Choroid plexus epithelial cell (primary cell): ENCODE data around the gene NRXN3.

Source experiments
- DNase-seq: peaks from one replicate; pipeline ENCODE4 v3.0.0-alpha.2; 2010; ENCODE audit warnings: low read depth
- H3K4me3 ChIP-seq: 2 replicates; pipeline ENCODE4 v1.5.1; 2011; ENCODE audit warnings: low read depth, mild to moderate bottlenecking, control low read depth, low read length, moderate library complexity
- TF ChIP-seq, protein P1 (sequence below): conservative IDR thresholded peaks from 2 replicates; pipeline ENCODE4 v1.5.1; 2011; ENCODE audit warnings: low read depth, mild to moderate bottlenecking, control low read depth, inconsistent platforms, low read length, moderate library complexity

NRXN3 gene

DNA sequence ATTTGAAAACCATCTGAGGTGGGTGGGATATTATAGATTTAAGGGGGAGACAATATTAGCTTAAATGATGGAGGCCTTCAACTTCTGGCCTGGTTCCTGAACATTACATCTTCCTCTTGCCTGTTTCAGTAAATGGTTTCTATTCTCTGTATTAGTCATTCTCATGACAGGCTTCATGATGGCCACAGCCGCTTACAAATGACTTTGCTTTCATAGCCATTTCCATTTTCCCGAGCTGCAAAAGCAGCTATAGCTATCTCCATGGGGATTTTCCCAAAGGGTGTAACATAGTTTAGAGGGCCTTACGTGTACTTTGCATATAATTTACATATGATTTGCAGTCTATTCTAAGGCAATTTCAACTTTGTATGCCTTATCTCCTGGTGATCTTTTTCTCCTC is 121.8 kb downstream of the NRXN3 start:
- TF ChIP-seq, protein P1, sequence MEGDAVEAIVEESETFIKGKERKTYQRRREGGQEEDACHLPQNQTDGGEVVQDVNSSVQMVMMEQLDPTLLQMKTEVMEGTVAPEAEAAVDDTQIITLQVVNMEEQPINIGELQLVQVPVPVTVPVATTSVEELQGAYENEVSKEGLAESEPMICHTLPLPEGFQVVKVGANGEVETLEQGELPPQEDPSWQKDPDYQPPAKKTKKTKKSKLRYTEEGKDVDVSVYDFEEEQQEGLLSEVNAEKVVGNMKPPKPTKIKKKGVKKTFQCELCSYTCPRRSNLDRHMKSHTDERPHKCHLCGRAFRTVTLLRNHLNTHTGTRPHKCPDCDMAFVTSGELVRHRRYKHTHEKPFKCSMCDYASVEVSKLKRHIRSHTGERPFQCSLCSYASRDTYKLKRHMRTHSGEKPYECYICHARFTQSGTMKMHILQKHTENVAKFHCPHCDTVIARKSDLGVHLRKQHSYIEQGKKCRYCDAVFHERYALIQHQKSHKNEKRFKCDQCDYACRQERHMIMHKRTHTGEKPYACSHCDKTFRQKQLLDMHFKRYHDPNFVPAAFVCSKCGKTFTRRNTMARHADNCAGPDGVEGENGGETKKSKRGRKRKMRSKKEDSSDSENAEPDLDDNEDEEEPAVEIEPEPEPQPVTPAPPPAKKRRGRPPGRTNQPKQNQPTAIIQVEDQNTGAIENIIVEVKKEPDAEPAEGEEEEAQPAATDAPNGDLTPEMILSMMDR, result no peak
- H3K4me3 ChIP-seq, result no peak overlapping the region
- DNase-seq, result no peak

DNA sequence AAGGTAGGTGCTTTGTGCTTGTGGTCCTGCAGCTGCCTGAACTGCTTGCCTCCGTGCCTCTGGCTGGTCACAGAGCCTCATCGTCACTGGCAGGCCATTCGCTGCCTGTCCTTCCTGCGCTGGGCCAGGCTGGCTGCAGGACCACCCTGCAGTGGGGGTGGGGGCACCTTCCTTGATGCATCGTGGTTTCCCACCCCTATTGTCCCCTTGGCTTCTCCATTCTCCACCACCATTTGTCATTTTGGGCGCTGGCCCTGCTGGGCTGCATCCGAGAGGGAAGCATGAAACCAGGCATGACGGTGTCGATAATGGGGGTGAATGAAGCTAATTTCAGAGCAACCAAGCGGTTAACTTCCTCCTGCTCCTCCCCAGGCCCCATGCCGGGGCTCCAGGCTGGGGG is 127.7 kb downstream of the NRXN3 start:
- H3K4me3 ChIP-seq, result no peak overlapping the region
- DNase-seq, result no peak
- TF ChIP-seq, protein P1, result no peak

DNA sequence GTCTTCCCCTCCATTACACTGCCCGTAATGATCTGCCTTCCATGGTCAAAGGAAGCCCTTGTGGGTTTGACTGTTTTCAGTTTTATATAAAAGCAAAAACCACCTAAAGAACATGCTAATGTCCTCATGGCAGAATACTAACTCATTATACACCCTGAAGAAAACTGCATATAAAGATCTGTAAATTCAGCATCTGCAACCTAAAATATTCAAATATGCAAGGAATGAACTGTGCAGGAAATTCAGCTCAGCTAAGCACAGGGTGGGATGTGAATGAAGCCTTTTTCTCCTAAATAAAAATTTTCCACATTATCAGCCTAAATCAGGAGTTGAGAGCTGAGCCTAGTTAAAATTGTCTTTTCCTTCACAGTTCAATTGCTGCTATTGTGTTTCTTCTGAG is 128.1 kb downstream of the NRXN3 start:
- TF ChIP-seq, protein P1, result no peak
- no peak for DNase-seq
- H3K4me3 ChIP-seq, result no peak overlapping the region

DNA sequence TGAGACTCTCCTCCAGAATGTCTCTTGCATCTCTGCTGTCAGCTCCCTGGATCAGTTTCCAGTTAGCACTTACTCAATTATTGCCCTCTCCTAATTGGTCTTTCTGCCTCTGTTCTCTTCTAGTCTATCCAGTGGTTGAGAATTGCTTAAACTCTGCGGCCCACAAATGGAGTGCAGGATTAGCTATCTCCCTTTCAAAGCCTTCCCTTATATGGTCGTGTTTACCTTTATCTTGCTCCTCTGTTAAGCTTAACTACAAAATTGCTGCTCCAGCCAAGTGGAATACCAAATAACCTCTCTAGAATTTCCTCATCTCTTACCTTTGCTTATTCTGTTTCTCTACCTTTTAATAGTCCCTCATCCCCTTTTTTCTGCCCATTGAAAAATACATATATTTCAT is 132.7 kb downstream of the NRXN3 start:
- TF ChIP-seq, protein P1, result no peak
- H3K4me3 ChIP-seq, result no peak overlapping the region
- DNase-seq, result no peak

DNA sequence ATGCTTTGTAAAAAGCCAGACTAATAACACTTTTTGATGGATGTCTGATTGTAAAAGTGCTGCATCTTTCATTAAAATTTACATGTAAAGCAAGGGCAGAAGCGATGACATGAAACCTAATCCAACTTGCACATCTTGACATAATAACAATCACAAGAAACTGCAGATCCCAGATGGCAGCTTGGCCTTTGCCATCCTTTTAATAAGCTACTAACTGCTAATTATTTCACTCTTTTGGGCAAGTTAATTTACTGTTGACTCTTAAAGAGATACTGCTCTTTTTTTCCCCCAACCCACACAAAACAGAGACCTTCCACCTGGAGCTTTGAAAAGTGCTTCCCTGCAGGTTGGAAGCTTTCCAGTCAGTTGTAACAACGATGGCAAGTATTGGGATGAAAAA is 137.5 kb downstream of the NRXN3 start:
- TF ChIP-seq, protein P1, result no peak
- no peak for DNase-seq
- no peak overlapping the region for H3K4me3 ChIP-seq

DNA sequence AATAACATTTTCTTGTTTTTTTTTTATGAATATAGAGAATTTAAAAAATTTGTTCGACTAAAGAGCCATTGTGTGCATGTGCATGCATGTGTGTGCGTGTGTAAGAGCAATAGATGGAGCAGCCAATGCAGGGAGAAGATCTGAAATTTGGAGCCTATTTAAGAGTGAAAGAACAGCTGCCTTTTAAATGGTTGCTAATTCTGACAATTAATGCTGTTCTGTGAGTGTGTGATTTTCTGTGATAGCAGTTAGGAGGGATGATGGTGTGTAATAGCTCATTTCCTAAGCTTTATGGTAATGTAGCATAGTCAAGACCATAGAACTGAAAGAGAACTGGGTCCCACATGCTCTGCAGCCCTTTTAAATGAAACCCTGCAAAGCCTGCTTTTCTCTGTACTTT is 137.9 kb downstream of the NRXN3 start:
- DNase-seq, result no peak
- no peak overlapping the region for H3K4me3 ChIP-seq
- TF ChIP-seq, protein P1, result no peak

DNA sequence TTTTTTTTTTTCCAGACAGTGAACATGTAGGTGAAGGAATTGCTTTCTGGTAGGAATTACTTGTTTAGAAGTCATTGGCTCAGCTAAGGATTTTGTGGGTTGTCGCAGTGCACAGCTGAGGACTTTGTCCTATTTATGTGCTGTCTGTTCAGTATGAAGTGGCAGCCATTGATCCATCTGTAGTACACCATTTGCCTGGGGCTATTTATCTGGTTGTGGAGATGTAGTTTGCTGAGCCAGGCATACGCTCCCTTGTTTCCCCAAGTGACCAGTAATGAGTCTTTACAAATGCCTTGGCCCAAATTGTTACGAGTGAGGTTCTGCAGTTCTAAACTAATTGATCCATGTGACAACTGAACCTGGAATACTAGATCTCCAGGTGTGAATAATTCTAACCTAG is 140.1 kb downstream of the NRXN3 start:
- TF ChIP-seq, protein P1, result no peak
- no peak for DNase-seq

More for the DNA sequence above, 140.1 kb downstream of the NRXN3 start:
- H3K4me3 ChIP-seq, result no peak overlapping the region
